GM18951 (cell line): ENCODE data around the gene HOXD9.

Experiments used
- POLR2A ChIP-seq: IDR thresholded peaks from 4 replicates; pipeline ENCODE4 v1.6.1; 2011; ENCODE audit warnings: mild to moderate bottlenecking; ENCODE audit not compliant: insufficient read length, insufficient read depth; ENCODE audit errors: extremely low read depth
- in situ Hi-C: fragments of 300-500 bp; cut with MboI; formaldehyde crosslinking; loops from one replicate; pipeline ENCODE4 v1.12.0; 2022; ENCODE audit warnings: low sequenced_read_pairs, mixed read lengths, inconsistent platforms; ENCODE audit not compliant: unreplicated experiment

The HOXD9 gene

DNA sequence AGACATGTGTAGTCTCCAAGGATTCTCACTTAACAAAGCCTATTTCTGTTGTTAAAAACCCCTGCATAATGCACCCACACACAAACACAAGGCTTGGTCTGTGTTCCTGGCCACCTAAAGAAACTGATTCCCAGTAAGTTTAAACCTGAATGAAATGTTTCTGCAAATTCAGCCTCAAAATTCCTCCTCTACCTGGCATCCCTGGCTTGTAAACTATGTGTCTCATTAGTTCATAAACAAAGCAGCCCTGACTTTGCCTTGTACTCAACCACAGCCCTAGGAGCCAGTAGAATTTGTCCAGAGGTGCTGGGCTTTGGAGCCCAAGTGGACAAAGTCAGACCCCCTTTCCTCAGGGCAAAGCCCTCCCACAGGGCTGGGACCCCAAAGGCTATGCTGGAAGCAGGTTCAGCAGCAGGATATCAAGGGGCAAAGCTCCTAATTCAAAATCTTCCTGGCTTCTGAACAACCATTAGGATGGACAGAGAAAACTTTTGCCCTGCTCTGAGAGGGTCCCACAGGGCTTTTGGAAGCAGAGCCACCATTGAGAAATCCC is 32.6 kb upstream of the HOXD9 start:
- in situ Hi-C loops: loop anchor here (10.0 kb wide), 1 partner anchor 725 kb away; no protein-coding TSS in a partner anchor

DNA sequence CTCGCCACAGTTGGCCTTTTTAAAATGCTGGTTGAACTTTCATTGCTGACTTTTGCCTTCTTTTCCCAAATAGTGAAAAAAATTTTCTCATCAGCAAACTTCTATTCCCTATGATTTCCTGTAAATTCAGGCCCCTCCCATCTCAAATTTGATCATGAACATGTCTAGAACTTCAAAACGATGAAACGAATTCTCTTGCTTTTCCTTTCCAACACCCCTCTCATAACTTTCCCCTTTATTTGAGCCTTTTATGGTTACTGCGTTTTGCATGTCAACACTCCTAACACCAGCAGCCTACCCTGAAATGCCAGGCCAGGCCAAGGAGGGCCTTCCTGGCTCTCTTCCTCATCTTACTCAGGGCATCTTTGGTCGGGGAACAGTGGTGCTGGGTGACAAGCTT is 31.7 kb upstream of the HOXD9 start:
- no peak for TF ChIP-seq POLR2A
- in situ Hi-C loops: loop anchor here (10.0 kb wide), 1 partner anchor 726 kb away; no protein-coding TSS in a partner anchor

More for the DNA sequence above, 32.6 kb upstream of the HOXD9 start:
- no peak for TF ChIP-seq POLR2A

DNA sequence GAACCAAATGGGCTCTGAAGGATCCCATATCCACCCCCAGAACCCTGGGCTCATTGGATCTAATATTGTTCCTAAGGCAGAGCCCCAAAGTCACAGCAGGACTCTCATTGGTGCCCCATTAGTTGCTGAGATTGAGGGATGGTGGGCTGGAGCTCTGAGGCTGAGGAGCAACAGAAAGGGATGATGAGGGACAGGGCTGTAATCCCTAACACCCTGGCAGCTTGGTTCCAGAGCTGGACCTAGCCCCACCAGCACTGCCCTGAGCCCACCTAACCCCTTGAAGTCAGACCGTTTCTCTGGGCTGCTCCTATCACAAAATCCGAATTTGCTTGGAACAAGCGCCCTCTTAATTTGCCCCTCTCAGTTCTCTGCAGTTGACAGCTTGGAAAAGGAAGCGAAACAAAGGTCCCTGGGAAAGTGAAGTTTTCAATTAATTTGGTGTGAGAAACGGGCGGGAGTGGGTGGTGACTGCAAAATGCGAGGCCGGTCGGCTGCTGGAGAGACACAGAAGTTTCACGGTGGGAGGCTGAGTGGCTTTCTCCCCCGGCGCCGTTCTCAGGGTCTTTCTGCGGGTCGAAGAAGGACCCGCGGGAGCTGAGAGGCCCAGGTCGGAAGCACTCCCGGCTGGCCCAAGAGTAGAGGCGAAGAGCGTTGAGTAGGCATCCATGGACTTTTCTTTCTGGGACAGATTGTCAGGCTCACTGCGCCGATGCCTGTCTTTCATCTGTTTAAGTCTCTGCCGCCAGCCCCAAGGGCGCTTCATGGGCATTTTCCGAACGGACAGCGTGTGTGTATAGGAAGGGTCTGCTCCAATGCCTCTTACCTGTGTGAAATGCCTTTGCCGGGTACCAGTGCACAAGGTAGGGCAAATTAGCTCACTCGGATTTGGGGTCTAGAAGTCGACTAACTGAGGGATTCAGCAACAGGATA is 30.9 kb upstream of the HOXD9 start:
- in situ Hi-C loops: loop anchor here (10.0 kb wide), 1 partner anchor 727 kb away; no protein-coding TSS in a partner anchor
- TF ChIP-seq POLR2A: no peak

DNA sequence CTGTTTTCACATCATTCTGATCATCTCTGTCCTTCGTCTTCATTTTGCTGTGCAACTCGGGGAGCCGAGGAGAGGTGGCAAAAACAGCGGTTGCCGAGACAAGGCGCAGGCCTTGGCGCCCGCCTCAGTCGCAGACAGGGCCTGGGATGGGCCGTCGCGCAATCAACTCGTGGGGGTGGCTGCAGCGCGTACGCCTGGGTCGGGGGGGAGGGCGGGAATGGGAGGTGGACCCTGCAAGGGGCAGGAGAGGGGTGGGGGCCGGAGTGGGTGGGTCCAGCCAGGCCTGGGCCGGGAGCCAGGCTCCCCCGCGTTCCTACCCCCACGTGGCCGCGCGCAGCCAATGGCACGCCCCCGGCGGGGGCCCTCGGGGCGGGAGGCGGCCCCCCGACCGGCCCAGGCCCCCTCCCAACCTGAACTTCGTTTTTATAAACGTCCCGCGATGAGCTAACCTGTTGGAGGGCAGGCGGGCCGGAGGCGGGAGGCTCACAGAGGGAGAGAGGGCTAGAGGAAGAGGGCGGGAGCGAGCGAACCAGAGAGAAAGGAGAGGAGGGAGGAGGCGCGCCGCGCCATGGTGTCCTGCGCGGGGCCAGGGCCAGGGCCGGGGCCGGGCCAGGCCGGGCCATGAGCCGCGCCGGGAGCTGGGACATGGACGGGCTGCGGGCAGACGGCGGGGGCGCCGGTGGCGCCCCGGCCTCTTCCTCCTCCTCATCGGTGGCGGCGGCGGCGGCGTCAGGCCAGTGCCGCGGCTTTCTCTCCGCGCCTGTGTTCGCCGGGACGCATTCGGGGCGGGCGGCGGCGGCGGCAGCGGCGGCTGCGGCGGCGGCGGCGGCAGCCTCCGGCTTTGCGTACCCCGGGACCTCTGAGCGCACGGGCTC is 30.0 kb upstream of the HOXD9 start, which contains the start of gene HOXD13:
Gene HOXD13 (plus strand): TSS at position 452 of the 875 bp plus-strand sequence. CDS start 170 bp downstream, at position 622.
- TF ChIP-seq POLR2A: no peak
- in situ Hi-C loops: loop anchor here (10.0 kb wide), 1 partner anchor 728 kb away; no protein-coding TSS in a partner anchor

DNA sequence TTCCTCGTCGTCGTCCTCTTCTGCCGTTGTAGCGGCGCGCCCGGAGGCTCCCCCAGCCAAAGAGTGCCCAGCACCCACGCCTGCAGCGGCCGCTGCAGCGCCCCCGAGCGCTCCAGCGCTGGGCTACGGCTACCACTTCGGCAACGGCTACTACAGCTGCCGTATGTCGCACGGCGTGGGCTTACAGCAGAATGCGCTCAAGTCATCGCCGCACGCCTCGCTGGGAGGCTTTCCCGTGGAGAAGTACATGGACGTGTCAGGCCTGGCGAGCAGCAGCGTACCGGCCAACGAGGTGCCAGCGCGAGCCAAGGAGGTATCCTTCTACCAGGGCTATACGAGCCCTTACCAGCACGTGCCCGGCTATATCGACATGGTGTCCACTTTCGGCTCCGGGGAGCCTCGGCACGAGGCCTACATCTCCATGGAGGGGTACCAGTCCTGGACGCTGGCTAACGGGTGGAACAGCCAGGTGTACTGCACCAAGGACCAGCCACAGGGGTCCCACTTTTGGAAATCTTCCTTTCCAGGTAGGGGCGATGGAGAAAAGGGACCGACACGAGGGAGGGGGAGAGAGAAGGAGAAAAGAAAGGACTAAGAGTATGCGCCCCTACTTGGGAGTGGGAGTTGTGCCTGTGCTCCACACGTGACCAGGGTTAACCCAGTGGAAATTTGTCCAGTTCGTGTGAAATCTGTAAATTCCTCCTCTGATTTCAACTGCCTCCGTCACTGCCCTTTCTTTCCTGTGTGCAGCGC is 29.2 kb upstream of the HOXD9 start:
- in situ Hi-C loops: loop anchor here (10.0 kb wide), 1 partner anchor 729 kb away; no protein-coding TSS in a partner anchor
- no peak for TF ChIP-seq POLR2A

DNA sequence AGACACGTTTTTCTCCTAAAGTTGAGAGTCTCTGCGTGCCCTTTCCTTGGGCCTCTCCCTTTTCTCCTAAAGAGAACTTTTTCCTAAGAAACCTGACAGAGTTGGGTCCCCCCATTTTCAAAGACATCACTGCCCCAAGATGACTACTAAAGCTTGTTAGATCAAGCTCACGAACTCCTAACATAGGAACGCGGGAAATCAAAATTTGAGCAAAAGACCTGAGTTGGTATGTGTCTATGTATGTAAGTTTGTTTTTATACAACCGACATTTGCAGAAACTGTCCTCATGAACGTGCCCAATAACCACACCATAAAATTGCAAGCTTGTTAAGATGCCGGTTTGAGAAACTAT is 28.6 kb upstream of the HOXD9 start:
- TF ChIP-seq POLR2A: no peak
- in situ Hi-C loops: loop anchor here (10.0 kb wide), 1 partner anchor 729 kb away; no protein-coding TSS in a partner anchor

DNA sequence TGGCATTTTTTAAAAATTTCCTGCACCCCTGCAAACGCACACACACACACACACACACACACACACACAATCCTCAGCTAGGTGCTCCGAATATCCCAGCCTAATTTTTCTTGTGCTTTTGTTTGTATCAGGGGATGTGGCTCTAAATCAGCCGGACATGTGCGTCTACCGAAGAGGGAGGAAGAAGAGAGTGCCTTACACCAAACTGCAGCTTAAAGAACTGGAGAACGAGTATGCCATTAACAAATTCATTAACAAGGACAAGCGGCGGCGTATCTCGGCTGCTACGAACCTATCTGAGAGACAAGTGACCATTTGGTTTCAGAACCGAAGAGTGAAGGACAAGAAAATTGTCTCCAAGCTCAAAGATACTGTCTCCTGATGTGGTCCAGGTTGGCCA is 28.2 kb upstream of the HOXD9 start:
- in situ Hi-C loops: loop anchor here (10.0 kb wide), 1 partner anchor 730 kb away; no protein-coding TSS in a partner anchor
- no peak for TF ChIP-seq POLR2A

DNA sequence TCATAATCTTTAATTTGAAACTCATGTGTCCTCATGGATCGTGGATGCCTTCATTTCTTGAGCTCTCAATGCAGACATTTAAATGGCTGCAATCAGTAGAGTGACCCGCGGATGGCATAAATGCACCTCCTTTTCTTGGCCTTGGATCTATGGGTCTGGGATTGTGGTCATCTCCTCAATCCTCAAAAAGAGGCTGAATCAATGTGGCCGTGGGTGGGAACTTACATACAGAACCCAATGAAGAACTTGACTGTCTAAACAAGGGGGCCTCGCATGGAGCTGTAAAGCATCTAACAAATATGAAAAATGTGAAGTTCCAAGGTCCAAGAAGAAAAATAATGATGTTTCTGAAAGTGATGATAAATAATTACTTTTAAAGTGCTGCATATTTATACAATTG is 27.1 kb upstream of the HOXD9 start:
- in situ Hi-C loops: loop anchor here (10.0 kb wide), 1 partner anchor 731 kb away; no protein-coding TSS in a partner anchor

DNA sequence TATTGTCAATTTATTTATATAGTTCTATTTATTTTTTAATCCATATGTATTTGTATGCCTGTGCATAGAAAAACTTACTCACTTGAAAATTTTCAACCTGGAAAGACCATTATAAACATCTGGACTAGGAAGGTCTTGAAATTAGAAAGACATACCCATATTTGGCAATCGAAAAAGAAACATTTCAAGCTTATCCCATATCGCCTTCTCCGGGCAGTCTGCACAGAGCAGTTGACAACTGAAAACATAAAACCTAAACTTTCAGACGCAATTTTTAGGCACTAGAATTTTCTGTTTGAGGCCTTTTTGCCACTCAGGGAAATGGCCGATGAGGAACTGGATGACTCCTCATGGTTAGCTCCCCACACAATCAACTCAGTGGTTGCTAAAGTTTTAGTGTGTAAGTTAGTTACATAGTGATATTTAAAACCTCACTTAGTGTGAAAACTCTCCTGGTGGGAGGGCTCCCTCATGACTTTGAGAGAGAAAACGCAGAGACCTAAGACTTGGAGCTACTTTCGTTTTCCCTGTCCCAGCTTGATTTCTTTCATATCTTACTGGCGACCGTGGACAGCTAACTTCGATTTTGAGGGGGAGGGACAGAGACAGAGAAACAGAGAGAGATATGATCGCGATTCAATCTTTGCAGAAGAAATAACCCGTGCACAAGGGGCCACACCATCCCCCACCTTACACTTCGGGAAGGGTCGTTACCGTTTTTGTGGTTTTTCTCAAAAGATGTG is 26.1 kb upstream of the HOXD9 start:
- in situ Hi-C loops: loop anchor here (10.0 kb wide), 1 partner anchor 732 kb away; no protein-coding TSS in a partner anchor
- no peak for TF ChIP-seq POLR2A

More for the DNA sequence above, 27.1 kb upstream of the HOXD9 start:
- no peak for TF ChIP-seq POLR2A

DNA sequence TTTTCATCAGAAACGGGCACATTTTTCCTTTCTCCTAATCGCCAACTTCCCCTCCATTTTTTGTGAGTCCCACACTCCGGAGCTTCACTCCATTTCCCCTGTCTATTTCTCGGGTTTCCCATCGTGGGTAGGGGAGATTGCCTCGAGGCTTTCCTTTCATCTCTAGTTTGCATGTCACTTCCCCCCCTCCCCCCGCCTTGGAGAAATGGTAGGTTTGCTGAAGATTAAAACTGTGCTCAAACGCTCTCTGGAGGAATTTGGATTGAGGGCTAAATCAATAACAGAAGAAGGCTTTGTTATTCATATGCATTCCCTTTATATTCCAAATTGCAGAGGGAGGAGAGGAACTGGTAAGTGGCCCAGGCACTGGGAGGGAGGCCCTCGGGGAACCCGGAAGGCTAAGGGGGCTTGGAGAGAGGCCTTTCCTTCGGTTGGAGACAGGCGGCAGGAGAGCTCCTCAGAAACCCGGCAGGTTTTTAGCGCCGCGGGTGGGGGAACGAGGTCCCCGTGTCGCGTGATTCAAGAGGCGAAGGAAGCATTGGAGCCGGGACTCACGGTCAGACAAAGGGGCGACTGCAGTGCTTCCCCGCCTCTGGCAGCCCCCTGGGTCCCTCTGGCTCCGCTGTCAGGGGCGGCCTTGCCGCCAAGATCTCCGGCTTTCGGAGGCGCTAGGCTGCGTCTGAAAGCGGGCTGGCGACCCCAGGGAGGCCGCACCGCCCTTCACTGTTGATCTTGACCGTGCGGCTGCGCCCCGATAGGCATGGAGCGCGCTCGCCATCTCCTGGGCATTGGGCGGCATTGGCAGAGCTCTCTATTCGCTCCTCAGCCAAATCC is 25.3 kb upstream of the HOXD9 start:
- no peak for TF ChIP-seq POLR2A
- in situ Hi-C loops: loop anchor here (10.0 kb wide), 1 partner anchor 732 kb away; no protein-coding TSS in a partner anchor
